ENCODE results near the gene RCL1.
"Not testable (repeated sequence)": the region's sequence is repeated elsewhere in the genome, so short reads cannot be mapped to it uniquely, and the experiment has no call there.

The RCL1 gene

DNA sequence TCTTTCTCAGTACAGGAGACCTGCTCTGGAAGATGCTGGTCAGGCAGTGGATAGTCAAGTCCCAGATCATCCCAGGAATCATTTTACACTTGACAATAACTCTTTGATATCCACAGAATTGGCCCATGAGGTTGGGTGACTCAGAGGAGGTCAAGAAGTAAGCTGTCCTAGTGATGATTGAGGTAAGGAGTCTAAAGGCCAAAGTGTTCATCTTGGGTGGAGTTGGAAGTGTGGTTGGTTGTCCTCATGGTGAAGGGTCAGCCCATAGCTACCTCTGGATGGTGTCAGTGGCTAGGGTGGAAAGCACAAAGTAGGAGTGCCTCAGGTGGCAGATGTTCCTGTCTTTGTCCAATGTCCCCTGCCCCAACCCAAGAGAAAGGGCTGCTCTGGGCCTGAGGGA lies 24.1 kb upstream of the RCL1 start:
- no peak for TF ChIP-seq POLR2A (IDR thresholded peaks at IDR 0.05; ENCODE audit: low read length)
- no peak for TF ChIP-seq GATA1 (IDR thresholded peaks at IDR 0.05; ENCODE audit: low read depth, low read length)
- no peak for DNase-seq

DNA sequence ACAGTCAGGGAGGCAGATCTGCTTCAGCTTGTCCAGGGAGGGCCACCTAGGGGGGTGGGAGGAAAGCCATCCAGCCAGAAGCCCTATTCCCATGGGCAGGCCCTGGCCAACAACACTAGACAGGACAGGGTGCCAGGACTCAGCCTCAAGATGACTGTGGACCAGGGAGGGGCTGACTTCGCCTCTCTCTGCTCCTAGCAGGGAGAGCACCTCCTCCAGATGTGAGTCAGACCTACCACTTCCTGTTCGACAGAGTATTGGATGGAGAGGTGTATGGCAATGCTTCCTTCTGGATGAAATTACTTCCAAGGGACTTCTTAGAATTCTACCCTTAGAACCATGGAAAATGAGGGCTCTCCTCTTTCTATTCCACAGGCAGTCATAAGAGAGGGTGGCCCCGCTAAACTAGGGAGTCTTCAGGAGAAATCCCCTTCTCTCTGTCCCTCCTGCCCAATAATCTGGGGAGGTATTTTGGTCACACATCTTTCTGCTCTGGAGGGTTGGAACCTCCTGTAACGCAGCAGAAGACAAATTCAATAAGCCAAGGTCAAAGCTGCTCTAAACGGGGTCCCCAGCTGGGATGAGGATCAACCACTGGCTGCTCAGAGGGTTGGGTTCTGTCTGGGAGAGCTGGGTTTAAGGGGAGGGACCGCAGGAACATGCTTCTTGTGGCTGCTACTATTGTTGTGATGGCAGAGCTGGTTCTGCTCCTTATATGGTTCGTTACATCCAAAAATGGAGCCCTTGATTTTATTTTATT lies 23.2 kb upstream of the RCL1 start:
- TF ChIP-seq POLR2A (IDR thresholded peaks at IDR 0.05; ENCODE audit: low read length) (no peak), GATA1 (IDR thresholded peaks at IDR 0.05; ENCODE audit: low read depth, low read length) (no peak)
- no peak for DNase-seq

DNA sequence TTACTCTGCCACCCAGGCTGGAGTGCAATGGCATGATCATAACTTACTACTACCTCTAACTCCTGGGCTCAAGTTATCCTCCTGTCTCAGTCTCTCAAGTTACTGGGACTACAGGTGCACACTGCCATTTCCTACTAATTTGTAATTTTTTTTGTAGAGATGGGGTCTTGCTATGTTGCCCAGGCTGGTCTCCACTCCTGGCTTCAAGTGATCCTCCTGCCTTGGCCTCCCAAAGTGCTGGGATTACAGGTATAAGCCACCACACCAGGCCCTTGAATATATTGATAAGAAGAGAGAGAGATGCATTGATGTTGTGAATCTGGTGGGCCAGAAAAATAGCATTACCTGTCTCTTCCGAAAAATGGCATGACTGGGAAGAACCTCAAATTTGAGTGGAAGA lies 21.0 kb upstream of the RCL1 start:
- DNase-seq: no peak
- TF ChIP-seq POLR2A (IDR thresholded peaks at IDR 0.05; ENCODE audit: low read length) (no peak), GATA1 (IDR thresholded peaks at IDR 0.05; ENCODE audit: low read depth, low read length) (no peak)

DNA sequence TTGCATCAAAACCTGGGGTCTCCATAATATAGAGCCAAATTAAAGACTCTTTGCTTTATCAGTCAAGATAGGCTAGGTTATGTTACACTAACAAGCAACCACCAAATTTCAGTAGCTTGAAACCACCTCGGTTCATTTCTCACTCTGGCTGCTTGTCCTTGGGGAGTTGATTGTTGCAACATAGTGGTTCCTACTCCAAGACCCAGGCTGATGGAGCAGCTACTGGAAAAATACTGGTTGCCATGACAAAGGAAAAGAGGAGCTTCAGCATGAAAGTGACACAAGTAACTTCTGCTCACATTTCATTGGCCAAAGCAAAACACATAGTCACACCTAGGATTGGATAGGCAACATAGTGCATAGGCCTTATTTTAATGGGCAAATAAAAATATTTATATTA lies 18.5 kb upstream of the RCL1 start:
- TF ChIP-seq POLR2A (IDR thresholded peaks at IDR 0.05; ENCODE audit: low read length): no peak
- no peak for TF ChIP-seq GATA1 (IDR thresholded peaks at IDR 0.05; ENCODE audit: low read depth, low read length)

DNA sequence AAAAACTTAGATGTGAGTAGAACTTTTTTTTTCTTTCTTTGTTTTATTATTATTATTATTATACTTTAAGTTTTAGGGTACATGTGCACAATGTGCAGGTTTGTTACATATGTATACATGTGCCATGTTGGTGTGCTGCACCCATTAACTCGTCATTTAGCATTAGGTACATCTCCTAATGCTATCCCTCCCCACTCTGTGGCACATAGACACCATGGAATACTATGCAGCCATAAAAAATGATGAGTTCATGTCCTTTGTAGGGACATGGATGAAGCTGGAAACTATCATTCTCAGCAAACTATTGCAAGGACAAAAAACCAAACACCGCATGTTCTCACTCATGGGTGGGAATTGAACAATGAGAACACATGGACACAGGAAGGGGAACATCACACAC lies 17.8 kb upstream of the RCL1 start:
- not testable (repeated sequence) for DNase-seq

More for the DNA sequence above, 18.5 kb upstream of the RCL1 start:
- no peak for DNase-seq

DNA sequence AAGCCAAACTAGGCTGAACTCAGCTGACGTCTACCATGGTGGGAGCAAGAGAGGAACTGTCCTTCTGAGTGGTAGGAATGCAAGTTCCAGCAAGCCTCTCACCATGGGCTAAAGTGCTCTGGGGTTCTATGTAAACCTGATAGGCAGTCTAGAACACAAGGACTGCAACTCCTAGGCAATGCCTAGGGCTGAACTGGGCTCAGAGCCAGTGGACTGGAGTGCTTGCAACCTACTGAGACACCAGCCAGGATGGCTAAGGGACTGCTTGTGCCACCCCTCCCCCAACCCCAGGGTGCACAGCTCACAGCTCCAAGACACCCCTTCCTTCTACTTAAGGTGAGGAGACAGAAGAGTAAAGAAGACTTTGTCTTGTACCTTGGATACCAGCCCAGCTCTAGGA lies 12.1 kb upstream of the RCL1 start:
- no peak for TF ChIP-seq GATA1 (IDR thresholded peaks at IDR 0.05; ENCODE audit: low read depth, low read length)
- no peak for TF ChIP-seq POLR2A (IDR thresholded peaks at IDR 0.05; ENCODE audit: low read length)
- peak in 1 of 2 experiments; percentile 22 for DNase-seq

DNA sequence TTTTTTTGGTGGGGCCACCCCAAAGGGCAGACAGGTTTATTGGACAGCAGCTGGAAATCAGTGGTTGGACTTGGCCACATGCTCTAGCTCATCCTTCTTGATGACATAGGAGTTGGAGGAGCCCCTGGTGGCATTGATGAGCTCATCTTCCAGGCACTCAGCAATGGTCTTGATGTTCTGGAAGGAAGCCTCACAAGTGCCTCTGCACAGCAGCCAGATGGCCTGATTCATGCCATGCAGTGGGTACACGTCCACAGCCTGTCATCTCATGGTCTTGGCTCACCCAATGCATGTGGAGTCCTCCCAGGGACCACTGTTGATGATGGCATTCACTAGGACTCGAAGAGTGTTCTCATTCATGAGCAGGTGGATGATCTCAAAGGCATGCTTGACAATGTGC lies 11.3 kb upstream of the RCL1 start:
- DNase-seq: no peak
- TF ChIP-seq POLR2A (IDR thresholded peaks at IDR 0.05; ENCODE audit: low read length): no peak
- TF ChIP-seq GATA1 (IDR thresholded peaks at IDR 0.05; ENCODE audit: low read depth, low read length): no peak

DNA sequence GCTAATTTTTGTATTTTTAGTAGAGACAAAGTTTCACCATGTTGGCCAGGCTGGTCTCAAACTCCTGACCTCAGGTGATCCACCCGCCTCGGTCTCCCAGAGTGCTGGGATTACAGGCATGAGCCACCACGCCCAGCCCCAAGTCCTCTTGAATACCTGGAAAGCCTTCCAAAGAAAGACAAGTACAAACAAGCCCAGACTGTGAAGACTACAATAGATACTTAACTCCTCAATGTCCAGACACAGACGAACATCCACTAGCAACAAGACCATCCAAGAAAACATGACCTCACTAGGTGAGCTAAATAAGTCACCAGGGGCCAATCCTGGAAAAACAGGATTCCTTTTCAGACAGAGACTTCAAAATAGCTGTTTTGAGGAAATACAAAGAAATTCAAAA lies 9.6 kb upstream of the RCL1 start:
- DNase-seq: not testable (repeated sequence)

DNA sequence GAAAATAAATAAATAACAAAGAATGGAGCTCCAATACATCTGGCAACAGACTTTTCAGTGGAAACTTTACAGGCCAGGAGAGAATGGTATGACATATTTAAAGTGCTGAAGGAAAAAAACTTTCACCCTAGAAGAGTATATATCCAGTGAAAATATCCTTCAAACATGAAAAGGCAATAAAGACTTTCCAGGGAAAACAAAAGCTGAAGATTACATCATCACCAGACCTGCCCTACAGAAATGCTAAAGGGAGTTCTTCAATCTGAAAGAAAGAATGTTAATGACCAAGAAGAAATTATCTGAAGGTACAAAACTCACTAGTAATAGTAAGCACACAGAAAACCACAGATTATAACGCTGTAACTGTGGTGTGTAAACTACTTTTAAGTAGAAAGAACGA lies 8.3 kb upstream of the RCL1 start:
- DNase-seq: no peak
- no peak for TF ChIP-seq POLR2A (IDR thresholded peaks at IDR 0.05; ENCODE audit: low read length)
- no peak for TF ChIP-seq GATA1 (IDR thresholded peaks at IDR 0.05; ENCODE audit: low read depth, low read length)

DNA sequence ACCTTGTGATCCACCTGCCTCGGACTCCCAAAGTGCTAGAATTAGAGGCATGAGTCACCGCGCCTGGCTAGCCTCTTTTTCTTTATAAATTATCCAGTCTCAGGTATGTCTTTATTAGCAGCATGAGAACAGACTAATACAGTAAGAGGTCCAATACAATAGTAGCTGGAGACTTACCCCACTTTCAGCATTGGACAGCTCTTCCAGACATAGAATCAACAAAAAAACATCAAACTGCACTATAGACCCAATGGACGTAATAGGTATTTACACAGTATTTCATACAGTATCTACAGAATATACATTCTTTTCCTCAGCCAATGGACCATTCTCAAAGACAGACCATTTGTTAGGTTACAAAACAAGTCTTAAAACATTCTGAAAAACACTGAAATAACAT lies 6.1 kb upstream of the RCL1 start:
- DNase-seq: no peak
- TF ChIP-seq POLR2A (IDR thresholded peaks at IDR 0.05; ENCODE audit: low read length) (no peak), GATA1 (IDR thresholded peaks at IDR 0.05; ENCODE audit: low read depth, low read length) (no peak)

DNA sequence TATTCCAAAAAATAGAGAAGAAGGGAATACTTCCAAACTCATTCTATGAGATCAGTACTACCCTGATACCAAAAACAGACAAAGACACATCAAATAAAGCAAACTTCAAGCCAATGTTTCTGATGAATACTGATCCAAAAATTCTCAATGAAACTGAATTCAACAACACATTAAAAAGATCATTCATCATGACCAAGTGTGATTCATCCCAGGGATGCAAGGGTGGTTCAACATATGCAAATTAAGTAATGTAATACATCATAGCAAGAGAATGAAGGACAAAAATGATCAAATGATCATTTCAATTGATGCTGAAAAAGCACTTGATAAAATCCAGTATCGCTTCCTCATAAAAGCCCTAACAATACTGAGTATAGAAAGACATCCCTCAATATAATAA lies 4.9 kb upstream of the RCL1 start:
- peak in 1 of 2 experiments; percentile 14 for DNase-seq
- TF ChIP-seq GATA1 (IDR thresholded peaks at IDR 0.05; ENCODE audit: low read depth, low read length) (no peak), POLR2A (IDR thresholded peaks at IDR 0.05; ENCODE audit: low read length) (no peak)

DNA sequence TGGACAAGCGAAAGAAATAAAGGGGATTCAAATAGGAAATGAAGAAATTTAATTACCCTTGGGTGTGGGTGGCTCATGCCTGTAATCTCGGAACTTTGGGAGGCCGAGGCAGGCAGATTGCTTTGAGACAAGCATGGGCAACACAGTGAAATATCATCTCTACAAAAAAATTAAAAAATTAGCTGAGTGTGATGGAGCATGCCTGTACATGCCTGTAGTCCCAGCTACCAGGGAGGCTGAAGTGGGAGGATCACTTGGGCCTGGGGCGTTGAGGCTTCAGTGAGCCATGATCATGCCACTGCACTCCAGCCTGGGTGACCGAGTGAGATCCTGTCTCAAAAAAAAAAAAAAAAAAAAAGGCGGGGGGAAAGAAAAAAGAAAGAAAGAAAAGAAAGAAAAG lies 4.0 kb upstream of the RCL1 start:
- no peak for TF ChIP-seq GATA1 (IDR thresholded peaks at IDR 0.05; ENCODE audit: low read depth, low read length)
- TF ChIP-seq POLR2A (IDR thresholded peaks at IDR 0.05; ENCODE audit: low read length): no peak
- DNase-seq: no peak

DNA sequence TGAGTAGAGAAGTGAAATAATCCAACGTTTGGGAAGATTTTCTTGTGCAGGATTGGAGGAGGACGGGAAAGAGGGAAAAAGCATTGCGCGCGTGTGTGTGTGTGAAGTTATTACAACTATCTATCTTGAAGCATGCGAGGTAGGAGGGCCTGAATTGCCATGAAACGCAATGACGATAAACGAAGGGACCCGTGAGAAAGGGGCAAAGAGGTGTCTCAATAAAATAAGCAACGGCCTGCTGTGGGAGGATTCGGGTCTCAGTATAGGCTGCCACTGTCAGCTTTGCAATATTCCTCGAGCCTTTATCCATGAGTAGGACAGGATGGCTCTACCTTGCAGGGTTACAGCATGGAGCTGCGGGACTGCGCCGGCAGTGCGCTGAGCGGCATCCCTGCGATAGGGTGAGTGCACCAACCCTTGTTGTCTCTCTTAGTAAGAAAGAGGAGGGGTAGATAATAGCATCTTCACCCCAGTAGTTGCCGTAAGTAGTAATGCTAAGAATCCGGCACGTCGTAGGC lies 631 bp upstream of the RCL1 start:
- no peak for DNase-seq
- no peak for TF ChIP-seq GATA1 (IDR thresholded peaks at IDR 0.05; ENCODE audit: low read depth, low read length)
- no peak for TF ChIP-seq POLR2A (IDR thresholded peaks at IDR 0.05; ENCODE audit: low read length)

DNA sequence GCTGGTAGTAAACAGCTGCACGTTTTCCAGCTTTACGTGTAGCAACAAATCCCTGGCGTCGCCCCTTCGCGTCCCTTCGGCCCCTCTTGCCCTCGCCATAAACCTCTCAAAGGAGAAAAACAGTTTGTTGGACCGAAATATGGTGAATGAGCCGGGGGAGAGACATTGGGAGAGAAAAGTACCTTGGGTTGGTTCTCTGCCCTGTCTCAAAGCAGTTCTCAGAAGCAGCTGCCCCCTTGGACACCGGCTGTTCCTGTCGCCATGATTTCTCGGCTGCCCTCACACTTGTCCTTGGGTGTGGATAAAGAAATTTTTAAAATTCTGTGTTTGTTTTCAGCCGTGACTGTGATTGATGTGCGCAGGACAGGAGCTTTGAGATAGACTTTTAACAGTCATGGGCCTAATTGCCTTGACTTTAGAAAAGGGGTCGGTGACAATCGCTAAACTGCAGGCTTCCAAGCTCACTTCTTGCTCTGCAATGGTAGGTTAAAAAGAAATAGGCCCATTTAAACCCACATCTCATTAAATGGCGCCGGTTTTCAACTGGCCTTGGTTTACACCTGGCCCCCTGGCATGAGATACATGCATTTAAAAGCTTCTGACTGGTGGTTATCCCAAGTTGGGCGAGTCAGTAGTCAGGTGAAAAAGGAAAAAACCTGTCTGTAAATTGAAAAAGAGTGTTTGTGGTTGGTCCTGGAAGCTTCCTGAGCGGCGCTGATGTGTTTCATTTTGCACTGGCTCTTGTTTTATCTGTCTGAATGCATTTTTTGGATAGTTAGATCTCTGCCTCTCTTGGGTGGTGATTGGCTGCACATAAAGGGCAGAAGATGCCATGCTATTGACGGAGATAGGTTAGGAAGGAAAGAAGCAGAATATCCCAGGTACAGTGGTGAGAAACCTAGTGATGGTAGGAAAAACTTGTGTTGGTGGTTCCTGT lies 983 bp downstream of the RCL1 start:
- TF ChIP-seq GATA1 (IDR thresholded peaks at IDR 0.05; ENCODE audit: low read depth, low read length) (no peak), POLR2A (IDR thresholded peaks at IDR 0.05; ENCODE audit: low read length) (no peak)
- DNase-seq: peak; percentile 60 to 73

DNA sequence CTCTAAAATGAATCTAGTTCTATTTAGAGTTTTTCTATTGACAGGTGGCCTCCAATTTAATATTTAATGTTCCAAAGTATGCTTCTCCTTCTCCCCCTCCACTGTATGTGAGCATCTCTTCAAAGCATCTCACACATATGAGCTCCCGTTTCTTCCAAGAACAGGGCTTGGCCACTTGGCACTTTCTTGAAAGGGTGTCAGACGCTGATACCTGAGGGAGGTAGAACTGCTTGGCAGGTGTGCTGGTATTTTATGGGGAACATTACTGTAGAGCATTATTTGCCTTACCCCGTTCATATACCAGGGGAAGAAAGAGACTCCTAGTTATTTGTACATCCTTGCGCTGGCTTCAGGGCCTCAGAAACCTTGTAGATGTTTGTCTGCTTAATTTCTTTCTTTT lies 1.9 kb downstream of the RCL1 start:
- no peak for TF ChIP-seq POLR2A (IDR thresholded peaks at IDR 0.05; ENCODE audit: low read length)
- no peak for TF ChIP-seq GATA1 (IDR thresholded peaks at IDR 0.05; ENCODE audit: low read depth, low read length)
- peak; percentile 25 to 53 for DNase-seq

DNA sequence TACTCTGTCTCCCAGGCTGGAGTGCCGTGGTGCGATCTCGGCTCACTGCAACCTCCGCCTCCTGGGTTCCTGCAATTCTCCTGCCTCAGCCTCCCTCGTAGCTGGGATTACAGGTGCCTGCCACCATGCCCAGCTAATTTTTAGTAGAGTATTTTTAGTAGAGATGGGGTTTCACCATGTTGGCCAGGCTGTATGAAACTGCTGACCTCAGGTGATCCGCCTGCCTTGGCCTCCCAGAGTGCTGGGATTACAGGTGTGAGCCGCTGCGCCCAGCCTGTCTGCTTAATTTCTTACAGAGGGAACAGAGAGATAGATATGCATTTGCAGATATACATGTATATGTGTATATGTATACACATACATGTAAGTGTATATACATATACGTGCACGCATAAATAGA lies 2.4 kb downstream of the RCL1 start:
- DNase-seq: not testable (repeated sequence)

Measured in erythroblast (primary cell).